Activated T-helper 2 cell treated with anti-CD3 and anti-CD28 coated beads, Interferon-gamma antibody, Interleukin-2, Interleukin-4, amounts not matched to agents 10 μg/mL and 5 μg/mL and 100 μg/mL, durations not matched to agents 14 hours and 24 hours and 36 hours (primary cell): ENCODE results near the gene MRS2. TPM values are rescaled to one million over a fixed set of nuclear protein-coding genes. Genes with fewer than 3 reads are reported as not detected.
"Not testable (repeated sequence)": the region's sequence is repeated elsewhere in the genome, so short reads cannot be mapped to it uniquely, and the experiment has no call there.

ENCODE experiments used
- DNase-seq: peaks from one replicate; pipeline ENCODE4 v3.0.0; 2021; ENCODE audit warnings: low spot score
- H3K27ac Mint-ChIP-seq: one replicate; pipeline ENCODE4 v1.8.0; 2021; ENCODE audit warnings: mixed read lengths
- H3K27me3 Mint-ChIP-seq: one replicate; pipeline ENCODE4 v1.8.0; 2021; ENCODE audit warnings: low read depth, mixed read lengths
- H3K36me3 Mint-ChIP-seq: one replicate; pipeline ENCODE4 v1.8.0; 2021; ENCODE audit warnings: low read depth, mixed read lengths
- H3K4me1 Mint-ChIP-seq: one replicate; pipeline ENCODE4 v1.8.0; 2021; ENCODE audit warnings: low read depth, mixed read lengths
- H3K4me3 Mint-ChIP-seq: one replicate; pipeline ENCODE4 v1.8.0; 2021; ENCODE audit warnings: low read depth, mild to moderate bottlenecking, moderate library complexity, mixed read lengths
- H3K9me3 Mint-ChIP-seq: one replicate; pipeline ENCODE4 v1.8.0; 2021; ENCODE audit warnings: mixed read lengths
- intact Hi-C: fragments of 100-400 bp; cut with micrococcal nuclease; formaldehyde crosslinking; loops from one replicate; pipeline ENCODE4 v1.15.1; 2023
- total RNA-seq: library from RNA; stranded (reverse); gene quantifications from 2 replicates; pipeline ENCODE4 v1.2.3, GENCODE V29; 2022

The MRS2 gene
- total RNA-seq, 1 donor from 2014 or later = 30.5 TPM

GRCh38 chr6:24378473-24379097 lies 24.2 kb upstream of the MRS2 start:
- H3K4me3 Mint-ChIP-seq = no peak overlapping the region
- no peaks in the 10 kb centered on the region for H3K4me1 Mint-ChIP-seq
- no peaks in the 10 kb centered on the region for H3K36me3 Mint-ChIP-seq
- intact Hi-C loops = no loop called here
- H3K27ac Mint-ChIP-seq = no peak overlapping the region
- H3K9me3 Mint-ChIP-seq = no peaks in the 10 kb centered on the region
- DNase-seq = no peak
- H3K27me3 Mint-ChIP-seq = peaks cover 7% of the 10 kb centered on the region

- no peaks in the 10 kb centered on the region for H3K36me3 Mint-ChIP-seq
- peaks cover 10% of the 10 kb centered on the region for H3K27me3 Mint-ChIP-seq
- no peaks in the 10 kb centered on the region for H3K9me3 Mint-ChIP-seq
- no peak overlapping the region for H3K4me3 Mint-ChIP-seq
- no peak overlapping the region for H3K27ac Mint-ChIP-seq
- DNase-seq = no peak
- no peaks in the 10 kb centered on the region for H3K4me1 Mint-ChIP-seq
- intact Hi-C loops = no loop called here
Measured at GRCh38 chr6:24381476-24382219, 21.1 kb upstream of the MRS2 start.

- Mint-ChIP-seq H3K4me3 (no peak overlapping the region), H3K36me3 (no peaks in the 10 kb centered on the region), H3K9me3 (no peaks in the 10 kb centered on the region), H3K27ac (no peak overlapping the region), H3K4me1 (no peaks in the 10 kb centered on the region), H3K27me3 (peaks cover 8% of the 10 kb centered on the region)
- DNase-seq = no peak
- intact Hi-C loops = no loop called here
Measured at GRCh38 chr6:24382220-24382540, 20.6 kb upstream of the MRS2 start.

- H3K9me3 Mint-ChIP-seq, intact Hi-C loops, H3K4me3 Mint-ChIP-seq, H3K36me3 Mint-ChIP-seq, H3K27ac Mint-ChIP-seq, DNase-seq, H3K4me1 Mint-ChIP-seq: not testable (repeated sequence)
- peaks cover 10% of the 10 kb centered on the region for H3K27me3 Mint-ChIP-seq
Measured at GRCh38 chr6:24382891-24383494, 19.7 kb upstream of the MRS2 start.

GRCh38 chr6:24384369-24385130 lies 18.2 kb upstream of the MRS2 start:
- H3K36me3 Mint-ChIP-seq, H3K4me3 Mint-ChIP-seq, intact Hi-C loops, H3K27me3 Mint-ChIP-seq, H3K9me3 Mint-ChIP-seq, H3K4me1 Mint-ChIP-seq, H3K27ac Mint-ChIP-seq, DNase-seq: not testable (repeated sequence)

- peaks cover 7% of the 10 kb centered on the region for H3K27me3 Mint-ChIP-seq
- intact Hi-C loops = no loop called here
- no peaks in the 10 kb centered on the region for H3K4me1 Mint-ChIP-seq
- H3K36me3 Mint-ChIP-seq = no peaks in the 10 kb centered on the region
- H3K4me3 Mint-ChIP-seq = no peak overlapping the region
- H3K27ac Mint-ChIP-seq = no peak overlapping the region
- no peak for DNase-seq
- no peaks in the 10 kb centered on the region for H3K9me3 Mint-ChIP-seq
Measured at GRCh38 chr6:24385536-24386269, 17.0 kb upstream of the MRS2 start.

- no peak overlapping the region for H3K4me3 Mint-ChIP-seq
- intact Hi-C loops = no loop called here
- H3K27ac Mint-ChIP-seq = no peak overlapping the region
- H3K4me1 Mint-ChIP-seq = peaks cover 1% of the 10 kb centered on the region
- H3K27me3 Mint-ChIP-seq = peaks cover 5% of the 10 kb centered on the region
- no peak for DNase-seq
- no peaks in the 10 kb centered on the region for H3K9me3 Mint-ChIP-seq
- H3K36me3 Mint-ChIP-seq = no peaks in the 10 kb centered on the region
Measured at GRCh38 chr6:24387818-24388217, 14.9 kb upstream of the MRS2 start.

GRCh38 chr6:24391208-24391607 lies 11.5 kb upstream of the MRS2 start:
- H3K4me3 Mint-ChIP-seq = no peak overlapping the region
- H3K36me3 Mint-ChIP-seq = no peaks in the 10 kb centered on the region
- no peaks in the 10 kb centered on the region for H3K9me3 Mint-ChIP-seq
- peaks cover 2% of the 10 kb centered on the region for H3K27me3 Mint-ChIP-seq
- H3K4me1 Mint-ChIP-seq = peaks cover 1% of the 10 kb centered on the region
- no peak overlapping the region for H3K27ac Mint-ChIP-seq
- intact Hi-C loops = no loop called here
- DNase-seq = no peak

- Mint-ChIP-seq H3K4me3 (no peak overlapping the region), H3K27ac (no peak overlapping the region), H3K9me3 (no peaks in the 10 kb centered on the region), H3K4me1 (peaks cover 1% of the 10 kb centered on the region), H3K27me3 (peaks cover 6% of the 10 kb centered on the region), H3K36me3 (no peaks in the 10 kb centered on the region)
- intact Hi-C loops = no loop called here
- DNase-seq = no peak
Measured at GRCh38 chr6:24391756-24392405, 10.9 kb upstream of the MRS2 start.

GRCh38 chr6:24394061-24394779 lies 8.5 kb upstream of the MRS2 start:
- no peaks in the 10 kb centered on the region for H3K36me3 Mint-ChIP-seq
- intact Hi-C loops = no loop called here
- H3K4me3 Mint-ChIP-seq = no peak overlapping the region
- H3K9me3 Mint-ChIP-seq = no peaks in the 10 kb centered on the region
- H3K27ac Mint-ChIP-seq = no peak overlapping the region
- peaks cover 1% of the 10 kb centered on the region for H3K4me1 Mint-ChIP-seq
- peaks cover 13% of the 10 kb centered on the region for H3K27me3 Mint-ChIP-seq
- DNase-seq = no peak

- H3K27ac Mint-ChIP-seq = no peak overlapping the region
- peaks cover 1% of the 10 kb centered on the region for H3K4me1 Mint-ChIP-seq
- H3K9me3 Mint-ChIP-seq = no peaks in the 10 kb centered on the region
- H3K4me3 Mint-ChIP-seq = no peak overlapping the region
- no peaks in the 10 kb centered on the region for H3K36me3 Mint-ChIP-seq
- peaks cover 19% of the 10 kb centered on the region for H3K27me3 Mint-ChIP-seq
- intact Hi-C loops = no loop called here
- no peak for DNase-seq
Measured at GRCh38 chr6:24394780-24395437, 7.8 kb upstream of the MRS2 start.
